OCI-LY7 (cell line): Measurements from ENCODE around the gene SSBP2. TPM values are rescaled to one million over a fixed set of nuclear protein-coding genes. Genes with fewer than 3 reads are reported as not detected.

Source experiments
- BruUV-seq: library from RNA; stranded (reverse); fragments of 400-500 nt; replicated peaks from 2 replicates; lab custom pipeline; 2021; lab: Mats Ljungman, UMichigan
- CTCF ChIA-PET: fragments of 300-600 bp; sonication (Branson Sonifier 250); formaldehyde crosslinking; loops from one replicate; lab custom pipeline; 2022; ENCODE audit warnings: antibody characterized with exemption; ENCODE audit not compliant: unreplicated experiment; lab: Charles Lee
- POLR2A ChIA-PET: fragments of 300-600 bp; sonication (Branson Sonifier 250); formaldehyde crosslinking; loops from one replicate; lab custom pipeline; 2022; ENCODE audit warnings: antibody characterized with exemption; lab: Charles Lee
- DNase-seq: peaks from one replicate; pipeline ENCODE4 v3.0.0-alpha.2; 2015; ENCODE audit warnings: low spot score
- H2AFZ ChIP-seq: fragments of 200-600 bp; sonication (generic), shearing (Covaris generic); 2 replicates; pipeline ENCODE4 v1.6.1; 2014; ENCODE audit warnings: mild to moderate bottlenecking, antibody characterized with exemption, low read length, moderate library complexity
- H3K27ac ChIP-seq: fragments of 200-600 bp; sonication (generic); 2 replicates; pipeline ENCODE4 v1.5.1; 2014; ENCODE audit warnings: mixed run types, low read depth, mild to moderate bottlenecking, moderate library complexity, low read length, inconsistent platforms; ENCODE audit not compliant: poor library complexity, severe bottlenecking
- H3K36me3 ChIP-seq: fragments of 200-600 bp; sonication (generic); 2 replicates; pipeline ENCODE4 v1.6.1; 2014; ENCODE audit warnings: mild to moderate bottlenecking, antibody characterized with exemption, low read length, moderate library complexity, mixed read lengths; ENCODE audit not compliant: insufficient read depth
- H3K4me1 ChIP-seq: fragments of 200-600 bp; sonication (generic); 2 replicates; pipeline ENCODE4 v1.5.1; 2014; ENCODE audit warnings: mild to moderate bottlenecking, low read length; ENCODE audit not compliant: insufficient read depth, poor library complexity, severe bottlenecking
- H3K4me2 ChIP-seq: fragments of 200-600 bp; sonication (generic); 2 replicates; pipeline ENCODE4 v1.6.1; 2014; ENCODE audit warnings: mild to moderate bottlenecking, low read length
- H3K4me3 ChIP-seq: fragments of 200-600 bp; sonication (generic); 2 replicates; pipeline ENCODE4 v1.5.1; 2014; ENCODE audit warnings: mild to moderate bottlenecking, low read depth, low read length; ENCODE audit not compliant: poor library complexity, severe bottlenecking
- H3K79me2 ChIP-seq: fragments of 200-600 bp; sonication (generic); 2 replicates; pipeline ENCODE4 v1.6.1; 2016; ENCODE audit warnings: low read depth, mild to moderate bottlenecking, low read length, moderate library complexity, mixed read lengths; ENCODE audit not compliant: insufficient read depth
- H3K9me2 ChIP-seq: fragments of 200-600 bp; sonication (generic); 2 replicates; pipeline ENCODE4 v1.6.1; 2016; ENCODE audit warnings: mild to moderate bottlenecking, low read length, mixed read lengths; ENCODE audit not compliant: insufficient read depth
- H3K9me3 ChIP-seq: fragments of 200-600 bp; sonication (generic); 2 replicates; pipeline ENCODE4 v1.6.1; 2014; ENCODE audit warnings: mild to moderate bottlenecking, mixed run types, low read length, mixed read lengths
- H4K20me1 ChIP-seq: fragments of 200-600 bp; sonication (generic); 2 replicates; pipeline ENCODE4 v1.6.1; 2014; ENCODE audit warnings: mild to moderate bottlenecking, antibody characterized with exemption, low read length, moderate library complexity, mixed read lengths; ENCODE audit not compliant: insufficient read depth
- EZH2phosphoT487 ChIP-seq: fragments of 200-600 bp; sonication (generic); IDR thresholded peaks from 2 replicates; pipeline ENCODE4 v1.6.1; 2018; ENCODE audit warnings: low read depth, borderline replicate concordance, mild to moderate bottlenecking, mixed run types, antibody characterized with exemption, low read length, moderate library complexity, mixed read lengths
- intact Hi-C: fragments of 100-400 bp; cut with micrococcal nuclease; formaldehyde crosslinking; loops from one replicate; pipeline ENCODE4 v1.10.0; 2022; ENCODE audit not compliant: unreplicated experiment
- total RNA-seq, 2 experiments: library from RNA; depleted of rRNA in 1 of 2; stranded (reverse); fragments of >200 nt in 1 of 2; shearing (Covaris generic) in 1 of 2; gene quantifications; 2 replicates each; pipeline ENCODE4 v1.2.3, GENCODE V29; 2014 to 2022
- TF ChIP-seq, protein P1 (sequence below): fragments of 200-600 bp; sonication (generic); conservative IDR thresholded peaks from 2 replicates; pipeline ENCODE4 v1.5.1; 2014; ENCODE audit warnings: mild to moderate bottlenecking, antibody characterized with exemption, low read length, moderate library complexity, mixed read lengths

The SSBP2 gene
- total RNA-seq, 2 experiments from 2014 or later, result 140 to 172 TPM

DNA sequence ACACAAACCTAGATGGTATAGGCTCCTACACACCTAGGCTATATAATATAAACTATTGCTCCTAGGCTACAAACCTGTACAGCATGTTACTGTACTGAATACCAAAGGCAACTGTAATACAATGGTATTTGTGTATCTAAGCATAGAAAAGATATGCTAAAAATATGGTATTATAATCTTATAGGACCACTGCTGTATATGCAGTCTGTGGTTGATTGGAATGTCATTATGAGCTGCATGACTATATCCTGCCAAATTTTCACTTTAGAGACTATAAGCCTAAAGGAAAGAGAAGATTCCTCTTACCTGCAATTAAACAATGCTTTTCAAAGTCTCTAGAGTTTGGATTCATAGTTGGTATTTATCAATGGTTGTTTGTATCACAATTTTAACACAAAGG, 332.3 kb downstream of the SSBP2 start:
- H3K4me2 ChIP-seq, result no peak overlapping the region
- TF ChIP-seq EZH2phosphoT487, result no peak
- TF ChIP-seq, protein P1, sequence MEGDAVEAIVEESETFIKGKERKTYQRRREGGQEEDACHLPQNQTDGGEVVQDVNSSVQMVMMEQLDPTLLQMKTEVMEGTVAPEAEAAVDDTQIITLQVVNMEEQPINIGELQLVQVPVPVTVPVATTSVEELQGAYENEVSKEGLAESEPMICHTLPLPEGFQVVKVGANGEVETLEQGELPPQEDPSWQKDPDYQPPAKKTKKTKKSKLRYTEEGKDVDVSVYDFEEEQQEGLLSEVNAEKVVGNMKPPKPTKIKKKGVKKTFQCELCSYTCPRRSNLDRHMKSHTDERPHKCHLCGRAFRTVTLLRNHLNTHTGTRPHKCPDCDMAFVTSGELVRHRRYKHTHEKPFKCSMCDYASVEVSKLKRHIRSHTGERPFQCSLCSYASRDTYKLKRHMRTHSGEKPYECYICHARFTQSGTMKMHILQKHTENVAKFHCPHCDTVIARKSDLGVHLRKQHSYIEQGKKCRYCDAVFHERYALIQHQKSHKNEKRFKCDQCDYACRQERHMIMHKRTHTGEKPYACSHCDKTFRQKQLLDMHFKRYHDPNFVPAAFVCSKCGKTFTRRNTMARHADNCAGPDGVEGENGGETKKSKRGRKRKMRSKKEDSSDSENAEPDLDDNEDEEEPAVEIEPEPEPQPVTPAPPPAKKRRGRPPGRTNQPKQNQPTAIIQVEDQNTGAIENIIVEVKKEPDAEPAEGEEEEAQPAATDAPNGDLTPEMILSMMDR, result no peak
- no peak overlapping the region for H2AFZ ChIP-seq
- H3K9me3 ChIP-seq, result no peaks in the 10 kb centered on the region
- H3K4me3 ChIP-seq, result no peak overlapping the region
- CTCF ChIA-PET, result no interaction called here
- DNase-seq, result no peak
- no peaks in the 10 kb centered on the region for H3K79me2 ChIP-seq
- H3K36me3 ChIP-seq, result peaks cover 66% of the 10 kb centered on the region
- intact Hi-C loops, result no loop called here
- H4K20me1 ChIP-seq, result no peaks in the 10 kb centered on the region
- H3K27ac ChIP-seq, result no peak overlapping the region
- no peaks in the 10 kb centered on the region for H3K4me1 ChIP-seq
- POLR2A ChIA-PET, result no interaction called here
- BruUV-seq, result no TSS peak
- no peaks in the 10 kb centered on the region for H3K9me2 ChIP-seq

DNA sequence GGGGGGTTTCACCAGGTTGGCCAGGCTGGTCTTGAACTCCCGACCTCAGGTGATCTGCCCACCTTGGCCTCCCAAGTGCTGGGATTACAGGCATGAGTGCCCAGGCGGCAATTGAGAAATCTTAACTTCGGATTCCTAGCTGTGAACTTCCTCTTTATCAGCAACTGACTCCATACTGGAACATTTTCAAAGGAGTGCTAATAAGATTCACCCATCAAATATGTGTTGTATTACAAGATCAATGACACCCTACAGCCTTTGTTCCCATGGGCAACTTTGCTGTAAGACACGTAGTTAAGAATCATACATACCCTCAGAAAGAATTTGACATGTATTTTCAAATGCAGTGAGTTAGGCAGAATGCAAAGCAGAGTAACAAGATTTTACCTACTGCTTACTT, 333.8 kb downstream of the SSBP2 start:
- Histone ChIP-seq H3K4me1 (no peaks in the 10 kb centered on the region), H4K20me1 (no peaks in the 10 kb centered on the region), H3K27ac (no peak overlapping the region), H2AFZ (no peak overlapping the region), H3K9me3 (no peaks in the 10 kb centered on the region), H3K36me3 (peaks cover 64% of the 10 kb centered on the region), H3K79me2 (no peaks in the 10 kb centered on the region), H3K9me2 (no peaks in the 10 kb centered on the region), H3K4me2 (no peak overlapping the region), H3K4me3 (no peak overlapping the region)
- TF ChIP-seq EZH2phosphoT487, result no peak
- TF ChIP-seq, protein P1, result no peak
- intact Hi-C loops, result no loop called here
- ChIA-PET POLR2A (no interaction called here), CTCF (no interaction called here)
- DNase-seq, result no peak
- no TSS peak for BruUV-seq

DNA sequence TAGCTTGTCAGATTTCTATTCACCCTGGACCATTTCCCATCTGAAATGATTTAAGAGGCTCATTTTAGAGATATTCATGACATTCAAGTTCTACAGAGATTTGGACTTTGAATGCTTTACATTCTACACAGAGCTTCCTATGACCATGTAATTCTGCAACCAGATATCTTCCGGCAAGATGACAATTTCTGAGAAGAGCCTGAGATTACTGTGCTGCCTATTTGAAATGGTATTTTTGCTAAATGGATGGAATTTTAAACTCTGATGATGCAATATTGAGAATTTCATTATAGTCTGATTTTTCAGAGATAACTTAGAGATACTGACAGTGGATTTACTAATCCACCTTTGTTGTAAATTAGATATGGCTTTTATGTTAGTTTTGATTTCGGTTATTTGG, 341.0 kb downstream of the SSBP2 start:
- no peaks in the 10 kb centered on the region for H3K9me2 ChIP-seq
- H3K79me2 ChIP-seq, result no peaks in the 10 kb centered on the region
- ChIA-PET CTCF (no interaction called here), POLR2A (interaction anchor here (0.6 kb wide), 1 partner anchor 334 kb away, joined by 3 read pairs; no protein-coding TSS in a partner anchor)
- H3K36me3 ChIP-seq, result peaks cover 14% of the 10 kb centered on the region; the same call in 1 of the 2 replicates
- no peak overlapping the region for H3K27ac ChIP-seq
- H2AFZ ChIP-seq, result no peak overlapping the region
- no peaks in the 10 kb centered on the region for H4K20me1 ChIP-seq
- H3K4me1 ChIP-seq, result no peaks in the 10 kb centered on the region
- H3K9me3 ChIP-seq, result no peaks in the 10 kb centered on the region
- intact Hi-C loops, result no loop called here
- H3K4me3 ChIP-seq, result no peak overlapping the region
- no TSS peak for BruUV-seq
- no peak overlapping the region for H3K4me2 ChIP-seq
- TF ChIP-seq, protein P1, result no peak
- DNase-seq, result no peak
